GM12878 (cell line): ENCODE measurements around the gene HOXB3. TPM values are rescaled to one million over a fixed set of nuclear protein-coding genes. Genes with fewer than 3 reads are reported as not detected.

Experiments used
- ATAC-seq: fragments of 200-7000 bp; cut with Tn5 transposase; 3 replicates; pipeline ENCODE4 v1.9.1; 2020; ENCODE audit warnings: mild to moderate bottlenecking, moderate library complexity
- BruUV-seq: library from RNA; stranded (reverse); fragments of 400-500 nt; replicated peaks from 2 replicates; lab custom pipeline; 2021; lab: Mats Ljungman, UMichigan
- CTCF ChIA-PET: fragments of 300-600 bp; sonication (Branson Sonifier 250); formaldehyde crosslinking; extraction: SDS; loops from one replicate; lab custom pipeline; 2021; ENCODE audit warnings: inconsistent platforms; lab: Yijun Ruan, JAX
- POLR2A ChIA-PET: fragments of 350-600 bp; formaldehyde crosslinking; extraction: SDS; loops from one replicate; lab custom pipeline; 2021; ENCODE audit warnings: inconsistent platforms; lab: Charles Lee
- RAD21 ChIA-PET: fragments of 300-600 bp; sonication (Branson Sonifier 250); formaldehyde crosslinking; loops from one replicate; lab custom pipeline; 2023; ENCODE audit warnings: antibody characterized with exemption; ENCODE audit not compliant: unreplicated experiment; lab: Charles Lee
- SMC1A ChIA-PET: fragments of 300-600 bp; sonication (Branson Sonifier 250); formaldehyde crosslinking; loops from one replicate; lab custom pipeline; 2023; ENCODE audit not compliant: unreplicated experiment, uncharacterized antibody; lab: Charles Lee
- DNase-seq: peaks from one replicate; pipeline ENCODE4 v3.0.0-alpha.2; 2011; ENCODE audit warnings: low read depth, low spot score
- FAIRE-seq: peaks from 3 replicates; lab custom pipeline; 2011; peaks lifted over from hg19 to GRCh38; lab: Jason Lieb, UNC
- H2AFZ ChIP-seq: 2 replicates; pipeline ENCODE4 v1.6.0; 2011; ENCODE audit warnings: low read depth, low read length, control low read depth; ENCODE audit not compliant: control insufficient read depth
- H3K27ac ChIP-seq: 2 replicates; pipeline ENCODE4 v1.5.1; 2011; ENCODE audit warnings: control low read depth; ENCODE audit not compliant: control insufficient read depth, insufficient read depth
- H3K27me3 ChIP-seq, 2 experiments: replicated peaks in 1 of 2; 2 replicates each; pipeline versions ENCODE4 v1.6.0 to v1.6.1; 2011; ENCODE audit warnings: low read length in 1 of 2; ENCODE audit not compliant: control insufficient read depth in 2 of 2, insufficient read depth in 2 of 2
- H3K36me3 ChIP-seq, 2 experiments: 2 replicates each; pipeline ENCODE4 v1.5.1; 2011; ENCODE audit warnings: low read length in 1 of 2; ENCODE audit not compliant: control insufficient read depth in 2 of 2, insufficient read depth in 2 of 2
- H3K4me1 ChIP-seq: 2 replicates; pipeline ENCODE4 v1.6.1; 2011; ENCODE audit warnings: mild to moderate bottlenecking, low read length, moderate library complexity, mixed read lengths; ENCODE audit not compliant: control insufficient read depth, insufficient read depth
- H3K4me2 ChIP-seq: 2 replicates; pipeline ENCODE4 v1.6.0; 2011; ENCODE audit warnings: control low read depth; ENCODE audit not compliant: control insufficient read depth, insufficient read depth
- H3K4me3 ChIP-seq: fragments of 200-600 bp; sonication (generic); 2 replicates; pipeline ENCODE4 v1.5.1; 2016
- H3K79me2 ChIP-seq: 2 replicates; pipeline ENCODE4 v1.6.0; 2011; ENCODE audit warnings: low read length; ENCODE audit not compliant: control insufficient read depth, insufficient read depth
- H3K9ac ChIP-seq: 2 replicates; pipeline ENCODE4 v1.8.0; 2011; ENCODE audit warnings: low read length, control low read depth, mixed read lengths; ENCODE audit not compliant: control insufficient read depth, insufficient read depth
- H3K9me3 ChIP-seq: replicated peaks from 3 replicates; pipeline ENCODE4 v1.5.1; 2011; ENCODE audit warnings: mild to moderate bottlenecking, low read length; ENCODE audit not compliant: control insufficient read depth, insufficient read depth
- H4K20me1 ChIP-seq: 2 replicates; pipeline ENCODE4 v1.6.0; 2011; ENCODE audit not compliant: control insufficient read depth, insufficient read depth
- BHLHE40 ChIP-seq, 2 experiments: fragments of 450-650 bp in 1 of 2; IDR thresholded peaks; 2 replicates each; pipeline ENCODE4 v1.6.1; 2011 to 2017; ENCODE audit warnings: low read depth in 2 of 2, borderline replicate concordance in 1 of 2, improper control_type of control experiment in 1 of 2, low read length in 1 of 2, mild to moderate bottlenecking in 1 of 2
- ELK1 ChIP-seq: IDR thresholded peaks from 2 replicates; pipeline ENCODE4 v1.6.1; 2012; ENCODE audit warnings: low read depth, low read length, improper control_type of control experiment
- PAX8 ChIP-seq: fragments of 450-650 bp; IDR thresholded peaks from 2 replicates; pipeline ENCODE4 v1.6.1; 2017; ENCODE audit warnings: mild to moderate bottlenecking, moderate library complexity
- POLR2A ChIP-seq: IDR thresholded peaks from 2 replicates; pipeline ENCODE4 v1.6.1; 2011; ENCODE audit warnings: low read depth, mild to moderate bottlenecking, low read length
- WGBS: methylation state at CpG from one replicate; pipeline ENCODE4 v1.1.6; 2016; ENCODE audit warnings: low lambda C conversion rate; ENCODE audit not compliant: insufficient replicate concordance, insufficient coverage; ENCODE audit errors: missing lambda C conversion rate; 5-methylcytosine and 5-hydroxymethylcytosine counted together
- in situ Hi-C: fragments of 300-500 bp; cut with MboI; formaldehyde crosslinking; loops from 9 replicates; pipeline ENCODE4 v1.14.3; 2018; ENCODE audit warnings: mixed read lengths
- intact Hi-C: fragments of 100-400 bp; cut with micrococcal nuclease; formaldehyde crosslinking; loops from one replicate; pipeline ENCODE4 v1.14.2; 2022; ENCODE audit not compliant: unreplicated experiment
- polyA plus RNA-seq, 11 experiments: library from polyadenylated mRNA; depleted of rRNA in 4 of 11; unstranded in 6 of 11; stranded (reverse) in 5 of 11; fragments of >200 nt; fragmentation: Nextera tagmentation in 4 of 11; fragmentation: Illumina TruSeq in 1 of 11; extraction: Ambion mirVana in 4 of 11; extraction: Trizol in 1 of 11; gene quantifications; 1 replicate in 1 of 11; 2 replicates in 10 of 11; pipeline versions ENCODE4 v1.2.1 to v1.2.3, GENCODE V29; 2011 to 2016; ENCODE audit warnings: inconsistent platforms in 2 of 11, missing spikeins in 2 of 11, low read depth in 1 of 11
- total RNA-seq, 4 experiments: library from RNA; depleted of rRNA in 3 of 4; stranded (reverse); fragments of >200 nt in 3 of 4; fragmentation: Illumina TruSeq in 1 of 4; extraction: Trizol in 1 of 4; gene quantifications; 2 replicates each; pipeline versions ENCODE4 v1.2.1 to v1.2.3, GENCODE V29; 2013 to 2021

Gene HOXB3
- total and polyA plus RNA-seq, 10 of the 15 experiments (the other 5 are each of a cell fraction or from before 2014, with no cell fraction given), result 0.19 to 7.7 (median 2.9) TPM

- no peak for TF ChIP-seq PAX8
- no peak for TF ChIP-seq BHLHE40 (IDR thresholded peaks at IDR 0.05; ENCODE audit: borderline replicate concordance in 1 of 2, low read depth in 2 of 2, low read length in 1 of 2)
These were observed 67.9 kb downstream of the HOXB3 start (continued) for GRCh38 chr17:48522031-48522653.

- Histone ChIP-seq H3K9ac (no peak overlapping the region), H4K20me1 (no peaks in the 10 kb centered on the region), H3K9me3 (no peaks in the 10 kb centered on the region), H3K36me3 (no peaks in the 10 kb centered on the region), H3K4me3 (no peak overlapping the region), H2AFZ (no peak overlapping the region), H3K27ac (no peak overlapping the region), H3K27me3 (0 out of 4 replicates have a peak, but pooled peaks cover 0 to 3% of the 10 kb centered on the region in 2 experiments), H3K4me1 (peaks cover 14% of the 10 kb centered on the region), H3K79me2 (no peaks in the 10 kb centered on the region), H3K4me2 (no peak overlapping the region)
- TF ChIP-seq POLR2A, result no peak
- TF ChIP-seq ELK1, result no peak
- DNase-seq (no peak), FAIRE-seq (no peak), ATAC-seq (no peak)
- WGBS, result 23% methylated on average over 1 of the region's 1 CpG
- ChIA-PET RAD21 (interaction anchor here (0.7 kb wide), 1 partner anchor 29 kb away, joined by 3 read pairs; no protein-coding TSS in a partner anchor), POLR2A (interaction anchor here (0.7 kb wide), 1 partner anchor 139 kb away, joined by 5 read pairs; no protein-coding TSS in a partner anchor), SMC1A (interaction anchor here (0.9 to 1.4 kb wide), 3 partner anchors 15 to 26 kb away, joined by 3 to 4 read pairs (median 3); no protein-coding TSS in a partner anchor), CTCF (interaction anchor here (0.8 to 1.2 kb wide), 2 partner anchors 9 to 13 kb away, joined by 3 to 4 read pairs; no protein-coding TSS in a partner anchor)
- intact Hi-C loops (no loop called here), in situ Hi-C loops (no loop called here)
- BruUV-seq, result no TSS peak
These were observed 69.4 kb downstream of the HOXB3 start for GRCh38 chr17:48520631-48521079.
